GM12875 (cell line): ENCODE data around the gene UGT2B11.
"Not testable (repeated sequence)": the region's sequence is repeated elsewhere in the genome, so short reads cannot be mapped to it uniquely, and the experiment has no call there.

ENCODE experiments used
- H3K4me3 ChIP-seq: one replicate; pipeline ENCODE4 v1.5.1; 2011; ENCODE audit warnings: low read depth, low read length, control low read depth
- CTCF ChIP-seq: IDR thresholded peaks from 2 replicates; pipeline ENCODE4 v1.5.1; 2011; ENCODE audit warnings: low read depth, mild to moderate bottlenecking, control low read depth, inconsistent platforms, low read length, moderate library complexity, borderline replicate concordance; ENCODE audit not compliant: insufficient read depth

Gene UGT2B11

GRCh38 chr4:69214716-69215115 is at the start of gene UGT2B11:
Gene UGT2B11 (minus strand): TSS chr4:69214748. CDS start chr4:69214722, 26 bp downstream.
- no peak within 1 kb of the TSS for H3K4me3 ChIP-seq
- no peak for TF ChIP-seq CTCF

GRCh38 chr4:69253147-69253772 is 38.7 kb upstream of the UGT2B11 start:
- H3K4me3 ChIP-seq, result not testable (repeated sequence)

GRCh38 chr4:69250884-69251283 is 36.3 kb upstream of the UGT2B11 start:
- H3K4me3 ChIP-seq, result not testable (repeated sequence)

- H3K4me3 ChIP-seq, result not testable (repeated sequence)
Measured at GRCh38 chr4:69242562-69243240, 28.2 kb upstream of the UGT2B11 start.

- H3K4me3 ChIP-seq, result not testable (repeated sequence)
Measured at GRCh38 chr4:69241746-69242145, 27.2 kb upstream of the UGT2B11 start.

- not testable (repeated sequence) for H3K4me3 ChIP-seq
Measured at GRCh38 chr4:69240787-69241186, 26.2 kb upstream of the UGT2B11 start.

GRCh38 chr4:69239557-69240168 is 25.1 kb upstream of the UGT2B11 start:
- no peak overlapping the region for H3K4me3 ChIP-seq
- no peak for TF ChIP-seq CTCF

- no peak overlapping the region for H3K4me3 ChIP-seq
- no peak for TF ChIP-seq CTCF
Measured at GRCh38 chr4:69239092-69239491, 24.5 kb upstream of the UGT2B11 start.

GRCh38 chr4:69224891-69225290 is 10.3 kb upstream of the UGT2B11 start:
- H3K4me3 ChIP-seq, result no peak overlapping the region

GRCh38 chr4:69223277-69223676 is 8.7 kb upstream of the UGT2B11 start:
- not testable (repeated sequence) for H3K4me3 ChIP-seq

More at GRCh38 chr4:69224891-69225290, 10.3 kb upstream of the UGT2B11 start:
- TF ChIP-seq CTCF, result no peak

GRCh38 chr4:69218491-69218890 is 3.9 kb upstream of the UGT2B11 start:
- H3K4me3 ChIP-seq, result not testable (repeated sequence)
